ENCODE measurements around the gene MPZL1.

GRCh38 chr1:167776151-167776550 is 54.4 kb downstream of the MPZL1 start:
- TF ChIP-seq CREB5 (CRISPR knock-in tag; IDR thresholded peaks at IDR 0.05; ENCODE audit: low read depth) (no peak), ISL1 (CRISPR knock-in tag; IDR thresholded peaks at IDR 0.05) (no peak), ZFP3 (CRISPR knock-in tag; IDR thresholded peaks at IDR 0.05) (no peak), POU6F1 (CRISPR knock-in tag; IDR thresholded peaks at IDR 0.05; ENCODE audit: borderline replicate concordance, low read depth) (no peak), ZFP30 (CRISPR knock-in tag; IDR thresholded peaks at IDR 0.05) (no peak), PATZ1 (CRISPR knock-in tag; IDR thresholded peaks at IDR 0.05; ENCODE audit: borderline replicate concordance) (no peak), RARB (CRISPR knock-in tag; IDR thresholded peaks at IDR 0.05) (no peak)
